Sigmoid colon (tissue), 7 donors: ENCODE data around the gene SETBP1. TPM values are rescaled to one million over a fixed set of nuclear protein-coding genes. Genes with fewer than 3 reads are reported as not detected.

Experiments
- DNase-seq: peaks from one replicate; pipeline ENCODE4 v3.0.0-alpha.2; 2019
- H3K27ac ChIP-seq, 4 donors: fragments of 200-600 bp; sonication (generic); one replicate each; pipeline ENCODE4 v1.5.1; 2016 to 2019; ENCODE audit warnings: mild to moderate bottlenecking in 1 of 4
- H3K27me3 ChIP-seq, 3 donors: fragments of 200-600 bp; sonication (generic); one replicate each; pipeline ENCODE4 v1.5.1; 2019; ENCODE audit warnings: mild to moderate bottlenecking in 1 of 3
- H3K36me3 ChIP-seq, 4 donors: fragments of 200-600 bp; sonication (generic); one replicate each; pipeline ENCODE4 v1.5.1; 2016 to 2019
- H3K4me1 ChIP-seq, 4 donors: fragments of 200-600 bp; sonication (generic); one replicate each; pipeline ENCODE4 v1.5.1; 2017 to 2019
- H3K4me3 ChIP-seq, 4 donors: fragments of 200-600 bp; sonication (generic); one replicate each; pipeline ENCODE4 v1.5.1; 2017 to 2019; ENCODE audit warnings: mild to moderate bottlenecking in 2 of 4, moderate library complexity in 1 of 4
- H3K9me3 ChIP-seq, 4 donors: fragments of 200-600 bp in 3 of 4; sonication (generic) in 3 of 4; one replicate each; pipeline versions ENCODE4 v1.5.1 to v1.6.1; 2013 to 2019
- CTCF ChIP-seq, 4 experiments: fragments of 450-650 bp in 3 of 4; fragments of 200-600 bp in 1 of 4; IDR thresholded peaks; one replicate each; pipeline ENCODE4 v1.5.1; 2016 to 2019; ENCODE audit warnings: antibody characterized with exemption in 4 of 4, mild to moderate bottlenecking in 3 of 4, moderate library complexity in 2 of 4
- EP300 ChIP-seq, 4 donors: sonication (generic); formaldehyde crosslinking; IDR thresholded peaks; one replicate each; pipeline ENCODE4 v1.6.1; 2017; ENCODE audit warnings: antibody characterized with exemption in 4 of 4
- POLR2A ChIP-seq, 2 donors: fragments of 450-650 bp; IDR thresholded peaks; one replicate each; pipeline ENCODE4 v1.6.1; 2016; ENCODE audit warnings: antibody characterized with exemption in 2 of 2, mild to moderate bottlenecking in 2 of 2, moderate library complexity in 2 of 2
- POLR2AphosphoS5 ChIP-seq, 4 donors: sonication (generic); formaldehyde crosslinking; IDR thresholded peaks; one replicate each; pipeline ENCODE4 v1.6.1; 2017; ENCODE audit warnings: antibody characterized with exemption in 4 of 4
- WGBS, 2 donors: extraction: QIAGEN DNeasy Blood & Tissue Kit; methylation state at CpG; one replicate each; pipeline ENCODE4 v1.1.7; 2013; 5-methylcytosine and 5-hydroxymethylcytosine counted together
- intact Hi-C: fragments of 100-400 bp; cut with DNase I; formaldehyde crosslinking; loops from one replicate; pipeline ENCODE4 v1.15.1; 2023
- polyA plus RNA-seq, 3 donors: library from polyadenylated mRNA; stranded (reverse); fragments of 200-250 nt; gene quantifications; one replicate each; pipeline ENCODE4 v1.2.3, GENCODE V29; 2013
- total RNA-seq, 4 donors: library from RNA; depleted of rRNA; stranded (reverse); fragments of >200 nt; gene quantifications; one replicate each; pipeline ENCODE4 v1.1.0, GENCODE V29; 2016
- donor health status: healthy with polysubstance abuse.
- donor health status: Bipolar disorder and iron deficiency.
- donor health status: healthy.

SETBP1 gene
- total and polyA plus RNA-seq, 7 donors = 0.69 to 100 (median 67.9) TPM

- no peak for TF ChIP-seq POLR2A (IDR thresholded peaks at IDR 0.05)
- no peak for TF ChIP-seq POLR2AphosphoS5 (IDR thresholded peaks at IDR 0.05)
- TF ChIP-seq EP300 (IDR thresholded peaks at IDR 0.05) = no peak
- no peak for TF ChIP-seq CTCF (IDR thresholded peaks at IDR 0.05)
- Histone ChIP-seq H3K4me3 (no peak overlapping the region), H3K36me3 (no peaks in the 10 kb centered on the region), H3K4me1 (peaks cover 0 to 91% (median 65%) of the 10 kb centered on the region in 4 donors), H3K27me3 (no peaks in the 10 kb centered on the region), H3K27ac (no peak overlapping the region), H3K9me3 (no peaks in the 10 kb centered on the region)
- 23 to 74% methylated on average over 4 of the region's 4 CpGs for WGBS, 2 donors
- DNase-seq = no peak
- intact Hi-C loops = no loop called here
Measured at GRCh38 chr18:44691148-44691925, 10.6 kb downstream of the SETBP1 start.

- TF ChIP-seq POLR2A (IDR thresholded peaks at IDR 0.05) = no peak
- TF ChIP-seq EP300 (IDR thresholded peaks at IDR 0.05) = no peak
- TF ChIP-seq POLR2AphosphoS5 (IDR thresholded peaks at IDR 0.05) = no peak
- TF ChIP-seq CTCF (IDR thresholded peaks at IDR 0.05) = no peak
- Histone ChIP-seq H3K4me1 (peaks cover 0 to 89% (median 75%) of the 10 kb centered on the region in 4 donors), H3K9me3 (no peaks in the 10 kb centered on the region), H3K4me3 (no peak overlapping the region), H3K27me3 (no peaks in the 10 kb centered on the region), H3K27ac (peak overlapping the region in 1 of 4 donors; percentile 18), H3K36me3 (no peaks in the 10 kb centered on the region)
- intact Hi-C loops = no loop called here
- 88 to 91% methylated on average over 4 of the region's 4 CpGs for WGBS, 2 donors
- DNase-seq = no peak
Measured at GRCh38 chr18:44693030-44693784, 12.5 kb downstream of the SETBP1 start.

- 69 to 85% methylated on average over 4 of the region's 4 CpGs for WGBS, 2 donors
- Histone ChIP-seq H3K36me3 (no peaks in the 10 kb centered on the region), H3K4me3 (no peak overlapping the region), H3K4me1 (peaks cover 0 to 87% (median 72%) of the 10 kb centered on the region in 4 donors), H3K27me3 (no peaks in the 10 kb centered on the region), H3K9me3 (no peaks in the 10 kb centered on the region), H3K27ac (peak overlapping the region; percentile 56 to 88 (median 78))
- TF ChIP-seq CTCF (IDR thresholded peaks at IDR 0.05) (no peak), POLR2A (IDR thresholded peaks at IDR 0.05) (no peak), EP300 (IDR thresholded peaks at IDR 0.05) (no peak), POLR2AphosphoS5 (IDR thresholded peaks at IDR 0.05) (no peak)
- DNase-seq = peak; percentile 27
- intact Hi-C loops = no loop called here
Measured at GRCh38 chr18:44695503-44695902, 14.8 kb downstream of the SETBP1 start.

- no peak for DNase-seq
- H3K27ac ChIP-seq = peak overlapping the region; percentile 56 to 88 (median 78)
- H3K9me3 ChIP-seq = no peaks in the 10 kb centered on the region
- WGBS, 2 donors = 31 to 77% methylated on average over 9 of the region's 9 CpGs
- H3K4me3 ChIP-seq = peak overlapping the region in 1 of 4 donors; percentile 22
- intact Hi-C loops = no loop called here
- H3K4me1 ChIP-seq = peaks cover 0 to 91% (median 79%) of the 10 kb centered on the region in 4 donors
- H3K36me3 ChIP-seq = peaks cover 0 to 4% (median 0%) of the 10 kb centered on the region in 4 donors
- no peaks in the 10 kb centered on the region for H3K27me3 ChIP-seq
- TF ChIP-seq POLR2A (IDR thresholded peaks at IDR 0.05) (no peak), POLR2AphosphoS5 (IDR thresholded peaks at IDR 0.05) (peak in 3 of 4 donors; percentile 38 to 64 (median 44)), EP300 (IDR thresholded peaks at IDR 0.05) (peak in 2 of 4 donors; percentile 61 to 71)
Measured at GRCh38 chr18:44696892-44697291, 16.2 kb downstream of the SETBP1 start.

GRCh38 chr18:44697315-44697714, 16.6 kb downstream of the SETBP1 start:
- 49 to 74% methylated on average over 2 of the region's 2 CpGs for WGBS, 2 donors
- Histone ChIP-seq H3K27me3 (no peaks in the 10 kb centered on the region), H3K27ac (peak overlapping the region; percentile 56 to 88 (median 78)), H3K4me1 (peaks cover 0 to 93% (median 79%) of the 10 kb centered on the region in 4 donors), H3K36me3 (peaks cover 0 to 4% (median 0%) of the 10 kb centered on the region in 4 donors), H3K9me3 (no peaks in the 10 kb centered on the region), H3K4me3 (peak overlapping the region in 1 of 4 donors; percentile 22)
- DNase-seq = no peak
- TF ChIP-seq POLR2AphosphoS5 (IDR thresholded peaks at IDR 0.05) = no peak
- no peak for TF ChIP-seq EP300 (IDR thresholded peaks at IDR 0.05)
- TF ChIP-seq CTCF (IDR thresholded peaks at IDR 0.05) = no peak
- TF ChIP-seq POLR2A (IDR thresholded peaks at IDR 0.05) = no peak
- intact Hi-C loops = no loop called here
